ENCODE results near the gene ACSL3.

GRCh38 chr2:222927600-222927999, 66.8 kb downstream of the ACSL3 start:
- TF ChIP-seq EZH2 (IDR thresholded peaks at IDR 0.05; ENCODE audit: borderline replicate concordance, insufficient read depth, low read length, poor library complexity, severe bottlenecking) = no peak
- TF ChIP-seq CTCF (IDR thresholded peaks at IDR 0.05; ENCODE audit: poor library complexity, severe bottlenecking) = no peak
- no peak for TF ChIP-seq POLR2AphosphoS5 (IDR thresholded peaks at IDR 0.05)
- no peak for TF ChIP-seq MXI1 (conservative IDR thresholded peaks at IDR 0.05; ENCODE audit: poor library complexity, severe bottlenecking)
- TF ChIP-seq TAF1 (IDR thresholded peaks at IDR 0.05; ENCODE audit: low read depth) = no peak

Data from neural cell (in vitro differentiated cells).